Heart left ventricle (tissue), 13 donors: ENCODE data around the gene MKRN2OS.

ENCODE experiments used
- CTCF ChIP-seq, 12 donors: fragments of 200-600 bp; sonication (generic) in 4 of 12; IDR thresholded peaks; one replicate each; pipeline versions ENCODE4 v1.5.0 to v1.8.0; 2018 to 2022; ENCODE audit warnings: antibody characterized with exemption in 12 of 12, mild to moderate bottlenecking in 5 of 12
- POLR2A ChIP-seq, 2 donors: fragments of 450-650 bp; IDR thresholded peaks; one replicate each; pipeline ENCODE4 v1.6.1; 2017; ENCODE audit warnings: antibody characterized with exemption in 2 of 2, mild to moderate bottlenecking in 2 of 2, moderate library complexity in 2 of 2
- donor health status: ischemic (EF 13 %, LVEDD 7.1; RV severe dilation, severe dysfunction).
- donor health status: DM: no; HTN: yes; CAD: no.
- donor health status: DM: no; HTN: no; CAD: no.
- donor health status: ischemic (EF 25% LVEDD 6.9; RV normal size, moderate dysfunction).
- donor health status: ischemic (EF 25% LVEDD 5.7; RV mildly dilated, moderate dysfunction).
- donor health status: ischemic (EF 35%, LVEDD 5.7; RV mildly dilated, moderate dysfunction).
- donor health status: nonischemic (EF 11% LVEDD 7.7; RV severe dilation, severe dysfunction).
- donor health status: DM: yes; HTN: yes; CAD: no.
- donor health status: PGD.
- donor health status: ischemic (EF 29% LVEDD 5.4; RV normal size, mild dysfunction).
- donor health status: nonischemic (EF 23%, LVEDD 6.1; RV moderate dilation, normal function).

- TF ChIP-seq CTCF (IDR thresholded peaks at IDR 0.05) (no peak), POLR2A (IDR thresholded peaks at IDR 0.05) (no peak)
Observed at GRCh38 chr3:12490547-12490946, 54.8 kb downstream of the MKRN2OS start.
